ENCODE data around the gene C11orf52. TPM values are rescaled to one million over a fixed set of nuclear protein-coding genes. Genes with fewer than 3 reads are reported as not detected.
A peak's percentile ranks its signal among the peaks of the same experiment; 100 is the strongest.

The C11orf52 gene
- total RNA-seq, 1 experiment from 2014 or later, result 2.0 TPM

- ChIA-PET CTCF (interaction anchor here (1.2 kb wide), 1 partner anchor 31 kb away, joined by 3 read pairs; no protein-coding TSS in a partner anchor), POLR2A (interaction anchor here (0.7 to 3.5 kb wide), 6 partner anchors 16 to 116 kb away, joined by 3 to 18 read pairs (median 4); partner anchors contain the start of gene DLAT)
- H3K27me3 Mint-ChIP-seq (ENCODE audit: insufficient read depth, unreplicated experiment), result no peaks in the 10 kb centered on the region
- TF ChIP-seq CTCF (IDR thresholded peaks at IDR 0.05; ENCODE audit: unreplicated experiment), result no peak
- DNase-seq (ENCODE audit: unreplicated experiment), result no peak
- BruUV-seq (replicated peaks), result no TSS peak
- H3K4me1 Mint-ChIP-seq (ENCODE audit: insufficient read depth, unreplicated experiment), result peaks cover 18% of the 10 kb centered on the region
- H3K36me3 Mint-ChIP-seq (ENCODE audit: insufficient read depth, unreplicated experiment), result no peaks in the 10 kb centered on the region
- no peak overlapping the region for H3K4me3 Mint-ChIP-seq (ENCODE audit: unreplicated experiment)
- intact Hi-C loops (cut with micrococcal nuclease), result no loop called here
- no peaks in the 10 kb centered on the region for H3K9me3 Mint-ChIP-seq (ENCODE audit: unreplicated experiment)
- no peak overlapping the region for H3K27ac Mint-ChIP-seq (ENCODE audit: low read depth, unreplicated experiment)
Observed at GRCh38 chr11:111908639-111909305, 9.9 kb upstream of the C11orf52 start.

DNA sequence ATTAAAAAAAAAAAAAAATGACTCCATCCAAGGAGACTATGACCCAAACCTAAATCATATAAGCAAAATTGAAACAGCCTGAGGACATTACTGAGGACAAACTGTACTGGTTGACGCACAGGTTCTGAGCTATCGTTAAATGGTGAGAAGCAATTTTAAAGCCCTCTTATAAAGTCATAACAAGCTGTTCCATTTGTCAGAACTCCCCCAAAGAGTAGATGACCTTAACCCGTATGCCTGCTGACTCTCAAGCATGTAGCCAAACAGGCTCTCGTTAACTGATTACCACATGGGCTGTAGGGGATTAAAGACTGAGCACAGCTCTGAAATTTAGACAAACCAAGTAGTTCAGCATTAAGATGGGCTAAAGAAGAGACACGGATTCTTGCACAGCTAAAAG is 9.3 kb upstream of the C11orf52 start:
- no peak overlapping the region for H3K4me3 Mint-ChIP-seq (ENCODE audit: unreplicated experiment)
- no TSS peak for BruUV-seq (replicated peaks)
- ChIA-PET CTCF (no interaction called here), POLR2A (interaction anchor here (1.3 to 3.5 kb wide), 4 partner anchors 11 to 115 kb away, joined by 3 to 18 read pairs (median 11); partner anchors contain the start of gene DLAT)
- intact Hi-C loops (cut with micrococcal nuclease), result no loop called here
- H3K9me3 Mint-ChIP-seq (ENCODE audit: unreplicated experiment), result no peaks in the 10 kb centered on the region
- TF ChIP-seq CTCF (IDR thresholded peaks at IDR 0.05; ENCODE audit: unreplicated experiment), result no peak
- no peak for DNase-seq (ENCODE audit: unreplicated experiment)
- no peak overlapping the region for H3K27ac Mint-ChIP-seq (ENCODE audit: low read depth, unreplicated experiment)
- peaks cover 18% of the 10 kb centered on the region for H3K4me1 Mint-ChIP-seq (ENCODE audit: insufficient read depth, unreplicated experiment)
- no peaks in the 10 kb centered on the region for H3K36me3 Mint-ChIP-seq (ENCODE audit: insufficient read depth, unreplicated experiment)
- no peaks in the 10 kb centered on the region for H3K27me3 Mint-ChIP-seq (ENCODE audit: insufficient read depth, unreplicated experiment)

DNA sequence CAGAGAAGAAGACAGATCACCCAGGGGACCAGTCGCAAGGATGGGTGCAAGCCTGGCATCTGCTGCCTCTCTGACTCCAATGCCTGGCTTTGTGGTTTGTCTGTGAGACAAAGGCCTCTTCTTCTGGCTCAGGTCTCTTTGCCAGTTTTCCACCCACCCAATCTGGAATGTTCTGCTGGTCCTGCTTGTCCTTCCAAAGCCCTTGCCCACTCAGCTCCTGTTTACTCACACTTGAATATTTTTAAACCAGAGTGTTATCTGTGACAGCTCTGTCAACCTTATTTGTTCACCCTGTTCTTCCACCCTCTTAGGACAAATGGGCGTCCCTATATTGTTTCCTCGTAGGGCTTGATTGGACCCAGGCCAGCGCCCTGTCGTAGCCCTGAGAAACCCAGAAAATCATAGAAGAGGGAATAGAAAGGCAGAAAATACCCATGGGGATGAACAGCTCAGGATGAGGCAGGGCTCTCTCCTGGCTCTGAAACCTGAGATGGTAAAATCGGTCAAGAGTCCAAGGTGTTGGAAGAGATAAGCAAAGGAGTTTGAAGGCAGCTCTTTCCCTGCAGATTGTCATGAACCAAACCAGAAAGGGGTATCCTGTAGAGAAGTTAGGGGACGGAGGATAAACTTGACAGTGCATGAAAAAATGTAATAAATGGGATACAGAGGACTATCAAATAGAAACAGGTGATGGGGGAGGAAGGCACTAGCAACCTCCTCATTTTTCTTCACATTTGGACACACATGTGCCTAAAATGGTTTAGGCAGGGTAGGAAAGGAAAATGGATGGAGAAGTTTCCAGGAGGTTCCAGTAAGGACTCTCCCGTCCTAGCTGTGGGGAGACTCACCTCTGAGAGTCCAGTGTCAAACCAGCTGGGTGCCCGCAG is 7.8 kb upstream of the C11orf52 start:
- Mint-ChIP-seq H3K27ac (ENCODE audit: low read depth, unreplicated experiment) (peak overlapping the region; percentile 86), H3K36me3 (ENCODE audit: insufficient read depth, unreplicated experiment) (no peaks in the 10 kb centered on the region), H3K9me3 (ENCODE audit: unreplicated experiment) (no peaks in the 10 kb centered on the region), H3K4me1 (ENCODE audit: insufficient read depth, unreplicated experiment) (peaks cover 18% of the 10 kb centered on the region), H3K27me3 (ENCODE audit: insufficient read depth, unreplicated experiment) (no peaks in the 10 kb centered on the region), H3K4me3 (ENCODE audit: unreplicated experiment) (peak overlapping the region; percentile 41)
- BruUV-seq (replicated peaks), result TSS peak; percentile 56
- TF ChIP-seq CTCF (IDR thresholded peaks at IDR 0.05; ENCODE audit: unreplicated experiment), result no peak
- intact Hi-C loops (cut with micrococcal nuclease), result no loop called here
- DNase-seq (ENCODE audit: unreplicated experiment), result no peak
- ChIA-PET POLR2A (interaction anchor here (0.6 to 4.6 kb wide), 15 partner anchors 12 to 187 kb away, joined by 3 to 41 read pairs (median 5); partner anchors contain the start of genes ALG9, CFAP68 and FDXACB1), CTCF (interaction anchor here (0.5 to 2.2 kb wide), 6 partner anchors 21 to 1836 kb away, joined by 3 to 12 read pairs (median 3); no protein-coding TSS in a partner anchor)
